HAP-1 (cell line): ENCODE measurements around the gene RASAL1.

Source experiments
- DNase-seq, 2 experiments: peaks; one replicate each; pipeline ENCODE4 v3.0.0-alpha.2; 2016 to 2020; ENCODE audit warnings: low spot score in 2 of 2
- H3K27me3 ChIP-seq: fragments of 250-450 bp; sonication (Bioruptor Pico); 2 replicates; pipeline ENCODE4 v1.5.1; 2020; ENCODE audit warnings: low read depth, mild to moderate bottlenecking, moderate library complexity
- H3K36me3 ChIP-seq: fragments of 250-450 bp; sonication (Bioruptor Pico); replicated peaks from 2 replicates; pipeline ENCODE4 v1.5.1; 2020; ENCODE audit warnings: mild to moderate bottlenecking
- H3K4me1 ChIP-seq: fragments of 250-450 bp; sonication (Bioruptor Pico); 2 replicates; pipeline ENCODE4 v1.5.1; 2020; ENCODE audit warnings: mild to moderate bottlenecking
- H3K4me3 ChIP-seq: fragments of 250-450 bp; sonication (Bioruptor Pico); 2 replicates; pipeline ENCODE4 v1.5.1; 2020; ENCODE audit warnings: mild to moderate bottlenecking, moderate library complexity
- H3K9me3 ChIP-seq: fragments of 250-450 bp; sonication (Bioruptor Pico); 2 replicates; pipeline ENCODE4 v1.5.1; 2020; ENCODE audit warnings: mild to moderate bottlenecking, moderate library complexity
- in situ Hi-C: fragments of 300-500 bp; cut with MboI; formaldehyde crosslinking; loops from 3 replicates; pipeline ENCODE4 v1.14.3; 2020; ENCODE audit warnings: low sequenced_read_pairs, inconsistent platforms, mixed read lengths

The RASAL1 gene

DNA sequence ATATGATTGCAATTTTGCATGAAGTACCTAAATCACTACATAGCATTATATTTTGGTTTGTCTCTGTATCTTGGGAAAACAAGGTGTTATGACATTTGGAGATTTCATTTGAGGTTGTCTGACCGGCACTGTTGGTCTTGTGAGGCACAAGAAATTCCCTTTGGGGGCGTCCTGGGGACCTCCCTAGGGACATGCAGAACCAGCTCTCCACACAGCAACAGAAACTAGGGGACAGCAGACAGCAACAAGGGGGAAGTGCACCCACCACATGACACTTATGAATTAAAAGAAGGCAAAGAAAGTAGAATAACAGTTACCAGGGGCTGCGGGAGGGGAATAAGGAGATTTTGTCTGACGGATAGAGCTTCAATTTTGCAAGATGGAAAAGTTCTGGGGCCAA is 35.4 kb upstream of the RASAL1 start:
- H3K4me1 ChIP-seq, result no peaks in the 10 kb centered on the region
- in situ Hi-C loops, result loop anchor here (5.0 kb wide), 1 partner anchor 124 kb away; no protein-coding TSS in a partner anchor
- DNase-seq, result no peak
- H3K4me3 ChIP-seq, result no peak overlapping the region
- no peaks in the 10 kb centered on the region for H3K27me3 ChIP-seq
- H3K36me3 ChIP-seq, result peaks cover 85% of the 10 kb centered on the region
- H3K9me3 ChIP-seq, result no peaks in the 10 kb centered on the region

DNA sequence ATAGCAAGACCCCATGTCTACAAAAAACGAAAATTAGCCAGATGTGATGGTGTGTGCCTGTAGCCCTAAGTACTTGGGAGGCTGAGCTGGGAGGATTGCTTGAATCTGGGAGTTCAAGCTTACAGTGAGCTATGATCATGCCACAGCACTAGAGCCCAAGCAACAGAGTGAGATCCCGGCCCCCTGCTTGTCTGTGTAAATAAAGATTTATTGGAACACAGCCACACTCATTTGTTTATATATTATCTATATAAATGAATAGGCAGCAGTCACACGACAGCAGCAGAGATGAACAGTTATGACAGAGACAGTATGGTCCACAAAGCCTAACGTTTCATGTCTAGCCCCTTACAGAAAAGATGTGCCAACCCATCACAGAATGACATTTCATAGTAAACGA is 34.9 kb upstream of the RASAL1 start:
- no peaks in the 10 kb centered on the region for H3K4me1 ChIP-seq
- no peak for DNase-seq
- no peaks in the 10 kb centered on the region for H3K27me3 ChIP-seq
- H3K9me3 ChIP-seq, result no peaks in the 10 kb centered on the region
- H3K36me3 ChIP-seq, result peaks cover 88% of the 10 kb centered on the region
- in situ Hi-C loops, result loop anchor here (5.0 kb wide), 1 partner anchor 123 kb away; no protein-coding TSS in a partner anchor
- no peak overlapping the region for H3K4me3 ChIP-seq

DNA sequence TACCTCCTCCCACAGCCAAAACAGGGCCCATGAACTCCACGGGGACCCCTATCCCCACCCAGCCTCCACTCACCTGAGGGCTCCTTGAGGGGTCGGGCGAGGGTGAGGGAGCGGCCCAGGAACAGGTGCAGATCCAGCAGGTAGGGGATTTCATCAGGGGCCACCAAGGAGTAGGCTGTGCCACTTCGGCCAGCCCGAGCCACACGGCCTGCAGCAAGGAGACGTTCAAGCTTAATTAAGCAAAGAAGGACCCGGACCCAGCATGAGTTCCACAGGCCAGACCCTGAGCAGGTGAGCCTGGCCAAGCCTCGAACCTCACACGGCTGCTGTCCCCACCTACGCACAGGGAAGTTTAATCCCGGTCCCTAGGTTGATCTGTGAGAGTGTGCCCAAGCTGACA is 34.1 kb upstream of the RASAL1 start:
- H3K27me3 ChIP-seq, result no peaks in the 10 kb centered on the region
- H3K9me3 ChIP-seq, result no peaks in the 10 kb centered on the region
- H3K4me3 ChIP-seq, result no peak overlapping the region
- peaks cover 96% of the 10 kb centered on the region for H3K36me3 ChIP-seq
- no peaks in the 10 kb centered on the region for H3K4me1 ChIP-seq
- in situ Hi-C loops, result loop anchor here (5.0 kb wide), 1 partner anchor 122 kb away; no protein-coding TSS in a partner anchor
- no peak for DNase-seq

DNA sequence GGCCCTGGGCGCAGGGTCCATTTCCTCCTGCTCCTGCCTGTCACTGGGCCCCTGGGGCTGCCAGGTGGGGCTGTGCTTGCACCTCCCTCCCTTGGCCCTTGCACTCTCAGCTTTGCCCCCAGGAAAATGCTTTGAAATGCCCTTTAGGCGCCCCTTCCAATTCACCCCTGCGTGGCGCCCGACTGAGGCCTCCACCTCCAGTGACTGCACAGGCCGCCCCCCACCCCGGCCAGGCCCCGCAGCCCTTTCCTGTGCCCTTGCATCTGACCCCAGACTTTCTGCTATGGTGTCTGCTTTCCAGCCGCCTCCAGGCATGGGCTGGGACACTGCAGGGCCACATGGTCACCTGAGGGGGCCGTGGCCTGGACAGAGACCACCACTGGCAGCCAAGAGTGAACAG is 32.3 kb upstream of the RASAL1 start:
- no peak overlapping the region for H3K4me3 ChIP-seq
- H3K36me3 ChIP-seq, result peaks cover 93% of the 10 kb centered on the region
- no peaks in the 10 kb centered on the region for H3K27me3 ChIP-seq
- in situ Hi-C loops, result no loop called here
- no peaks in the 10 kb centered on the region for H3K9me3 ChIP-seq
- DNase-seq, result no peak
- no peaks in the 10 kb centered on the region for H3K4me1 ChIP-seq

DNA sequence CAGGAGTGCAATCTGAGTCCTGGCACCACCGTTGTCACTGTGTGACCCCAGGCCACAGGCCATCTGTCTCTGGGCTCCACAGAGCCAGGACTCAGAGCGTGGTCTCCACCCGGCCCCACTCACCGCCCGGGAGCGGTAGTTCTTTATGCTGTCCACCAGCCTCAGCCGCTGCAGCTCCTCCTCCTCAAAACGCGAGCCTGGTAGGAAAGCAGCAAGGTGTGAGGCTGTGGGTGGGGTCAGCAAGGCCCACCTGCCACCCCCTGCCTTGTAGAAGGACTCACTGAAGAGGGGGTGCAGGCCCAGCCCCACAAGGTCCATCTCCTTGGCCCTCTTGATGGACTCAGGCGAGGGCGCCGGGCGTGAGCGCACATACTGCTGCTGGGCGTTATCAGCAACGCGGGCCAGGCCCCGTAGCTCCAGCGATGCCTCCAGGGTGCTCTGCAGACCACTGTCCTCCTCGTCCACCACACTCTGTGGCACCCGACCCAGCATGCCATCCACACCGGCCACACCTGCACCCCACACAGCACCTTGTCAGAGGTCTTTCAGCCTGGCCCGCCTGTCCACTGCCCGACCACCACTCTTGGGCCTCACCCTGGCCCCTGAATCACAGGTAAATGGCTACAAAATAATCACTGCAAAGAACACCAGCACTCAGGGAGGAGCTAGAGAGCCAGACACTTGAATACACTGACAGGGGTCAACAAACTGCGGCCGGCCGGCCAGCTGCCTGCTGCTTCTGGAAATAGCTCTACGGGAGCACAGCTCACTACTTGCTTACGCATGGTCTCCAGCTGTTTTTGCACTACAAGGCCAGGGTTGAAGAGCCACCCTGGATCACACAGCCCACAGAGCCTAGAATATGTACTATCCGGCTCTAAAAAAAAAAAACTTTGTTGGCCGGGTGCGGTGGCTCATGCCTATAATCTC is 30.2 kb upstream of the RASAL1 start:
- Histone ChIP-seq H3K27me3 (no peaks in the 10 kb centered on the region), H3K9me3 (no peaks in the 10 kb centered on the region), H3K36me3 (peaks cover 89% of the 10 kb centered on the region), H3K4me1 (peaks cover 3% of the 10 kb centered on the region; the same call in 1 of the 2 replicates), H3K4me3 (no peak overlapping the region)
- in situ Hi-C loops, result no loop called here
- no peak for DNase-seq

DNA sequence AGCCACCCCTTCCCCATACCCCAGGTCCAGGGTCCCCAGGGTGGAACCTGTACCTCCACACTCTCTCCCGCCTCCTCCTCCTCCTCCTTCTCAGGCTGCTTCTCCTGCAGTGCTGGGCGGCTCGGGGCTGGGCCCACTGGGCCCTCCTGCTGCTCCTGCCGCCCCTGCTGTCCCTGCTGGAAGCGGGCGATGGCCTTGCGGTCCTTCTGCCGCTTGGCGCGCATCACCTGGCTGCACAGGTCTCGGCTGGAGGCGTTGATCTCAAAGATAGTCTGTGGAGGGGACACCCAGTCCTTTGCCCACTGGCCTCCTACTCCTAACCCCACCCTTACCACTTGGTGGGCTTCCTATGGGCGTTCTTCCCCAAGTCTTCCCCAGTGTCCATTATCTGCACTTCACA is 28.5 kb upstream of the RASAL1 start:
- peaks cover 3% of the 10 kb centered on the region; the same call in 1 of the 2 replicates for H3K4me1 ChIP-seq
- H3K27me3 ChIP-seq, result no peaks in the 10 kb centered on the region
- H3K9me3 ChIP-seq, result no peaks in the 10 kb centered on the region
- no peak overlapping the region for H3K4me3 ChIP-seq
- in situ Hi-C loops, result no loop called here
- H3K36me3 ChIP-seq, result peaks cover 89% of the 10 kb centered on the region
- no peak for DNase-seq

DNA sequence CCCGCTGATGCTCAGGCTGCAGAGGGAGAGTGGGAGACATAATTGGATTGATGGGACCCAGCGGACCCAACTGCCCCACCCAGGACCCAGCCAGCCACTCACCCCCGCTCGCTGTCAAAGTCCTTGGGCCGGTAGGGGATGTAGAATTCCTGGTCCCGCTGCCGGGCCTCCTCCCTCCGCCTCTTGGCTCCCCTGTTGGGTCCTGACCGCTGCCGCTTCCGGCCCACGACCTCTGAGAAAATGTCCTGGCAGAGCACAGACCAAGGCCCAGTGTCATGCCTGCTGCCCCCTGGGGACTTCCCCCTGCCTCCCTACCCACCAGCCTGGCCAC is 27.4 kb upstream of the RASAL1 start:
- Histone ChIP-seq H3K4me3 (no peak overlapping the region), H3K4me1 (peaks cover 3% of the 10 kb centered on the region; the same call in 1 of the 2 replicates), H3K36me3 (peaks cover 89% of the 10 kb centered on the region), H3K27me3 (no peaks in the 10 kb centered on the region), H3K9me3 (no peaks in the 10 kb centered on the region)
- no peak for DNase-seq
- in situ Hi-C loops, result no loop called here

DNA sequence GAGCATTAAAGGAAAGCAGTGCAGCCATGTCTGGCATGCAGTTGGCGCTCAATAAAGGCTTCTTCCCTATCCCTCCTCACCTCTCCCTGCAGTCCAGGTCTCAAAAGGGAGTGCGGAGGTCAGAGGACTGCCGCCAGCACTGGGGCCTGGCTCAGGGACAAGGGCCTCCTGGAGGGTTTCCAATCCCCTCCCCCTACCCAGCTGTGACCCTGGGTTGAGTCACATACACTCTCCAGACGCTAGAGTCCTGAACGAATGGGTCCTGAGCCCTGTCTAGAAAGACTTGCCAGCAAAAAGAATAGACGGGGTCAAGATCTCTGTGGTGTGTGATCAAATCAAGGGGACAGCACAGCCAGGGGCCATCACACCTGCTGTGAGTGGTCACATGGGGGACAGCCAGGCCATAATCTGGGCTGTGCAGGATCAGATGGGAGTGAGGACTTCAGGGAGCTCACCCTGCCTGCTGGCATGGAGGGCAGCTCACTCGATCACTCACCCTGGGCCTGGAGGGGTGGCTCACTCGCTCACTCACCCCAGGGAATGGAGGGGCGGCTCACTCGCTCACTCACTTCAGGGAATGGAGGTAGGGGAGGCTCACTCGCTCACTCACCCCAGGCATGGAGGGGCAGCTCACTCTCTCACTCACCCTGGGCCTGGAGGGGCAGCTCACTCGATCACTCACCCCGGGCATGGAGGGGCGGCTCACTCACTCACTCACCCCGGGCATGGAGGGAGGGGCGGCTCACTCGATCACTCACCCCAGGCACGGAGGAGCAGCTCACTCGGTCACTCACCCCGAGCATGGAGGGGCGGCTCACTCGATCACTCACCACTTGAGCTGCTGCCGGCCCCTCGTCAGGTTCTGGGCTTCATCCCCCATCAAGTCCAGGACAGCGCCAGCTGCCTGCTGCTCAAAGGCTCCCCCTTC is 26.8 kb upstream of the RASAL1 start:
- in situ Hi-C loops, result no loop called here
- Histone ChIP-seq H3K36me3 (peaks cover 85% of the 10 kb centered on the region), H3K27me3 (no peaks in the 10 kb centered on the region), H3K4me1 (peaks cover 3% of the 10 kb centered on the region; the same call in 1 of the 2 replicates), H3K9me3 (no peaks in the 10 kb centered on the region), H3K4me3 (no peak overlapping the region)
- peak in 1 of 2 experiments; percentile 33 for DNase-seq

DNA sequence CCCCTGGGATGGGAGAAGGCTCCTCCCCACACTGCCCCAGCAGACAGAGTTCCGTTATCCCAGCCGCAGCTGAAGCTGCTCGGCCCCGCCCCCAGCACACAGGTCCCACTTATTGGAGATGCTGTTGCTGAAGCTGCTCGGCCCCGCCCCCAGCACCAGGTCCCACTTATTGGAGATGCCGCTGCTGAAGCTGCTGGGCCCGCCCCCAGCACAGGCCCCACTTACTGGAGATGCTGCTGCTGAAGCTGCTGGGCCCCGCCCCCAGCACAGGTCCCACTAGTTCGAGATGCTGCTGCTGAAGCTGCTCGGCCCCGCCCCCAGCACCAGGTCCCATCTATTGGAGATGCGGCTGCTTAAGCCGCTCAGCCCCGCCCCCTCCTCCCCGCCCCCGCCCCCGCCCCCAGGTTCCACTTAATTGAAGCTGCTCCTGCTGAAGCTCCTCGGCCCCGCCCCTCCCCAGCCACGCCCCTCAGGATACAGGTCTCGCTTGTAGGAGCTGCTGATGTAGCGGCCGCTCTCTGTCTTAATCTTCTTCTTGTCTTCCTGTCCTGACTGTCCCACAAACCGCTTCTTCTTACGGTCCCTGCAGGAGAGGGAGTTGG is 26.0 kb upstream of the RASAL1 start:
- in situ Hi-C loops, result no loop called here
- H3K36me3 ChIP-seq, result peaks cover 77% of the 10 kb centered on the region
- no peaks in the 10 kb centered on the region for H3K9me3 ChIP-seq
- no peak overlapping the region for H3K4me3 ChIP-seq
- DNase-seq, result peak; percentile 83 to 97
- peaks cover 3% of the 10 kb centered on the region; the same call in 1 of the 2 replicates for H3K4me1 ChIP-seq
- no peaks in the 10 kb centered on the region for H3K27me3 ChIP-seq

DNA sequence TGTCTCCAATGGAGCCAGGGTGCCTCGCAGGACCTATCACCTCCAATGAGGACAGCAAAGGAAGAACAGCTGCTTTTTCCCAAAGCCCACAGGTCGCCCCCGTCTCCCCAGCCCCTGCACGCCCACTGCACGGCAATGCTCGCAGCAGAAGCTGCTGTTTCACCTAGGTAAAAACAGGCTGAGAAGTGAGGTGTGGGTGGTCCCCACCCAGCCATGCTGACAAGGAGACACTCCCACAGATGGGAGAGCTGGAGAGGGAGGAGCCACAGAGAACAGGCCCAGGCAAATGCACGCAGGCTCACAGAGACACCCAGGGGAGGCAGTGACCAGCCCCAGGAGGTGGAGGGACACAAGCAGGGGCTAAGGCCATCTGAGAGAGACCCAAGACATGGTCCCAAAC is 24.4 kb upstream of the RASAL1 start:
- no peaks in the 10 kb centered on the region for H3K9me3 ChIP-seq
- no peaks in the 10 kb centered on the region for H3K27me3 ChIP-seq
- H3K4me3 ChIP-seq, result no peak overlapping the region
- H3K4me1 ChIP-seq, result peaks cover 3% of the 10 kb centered on the region; the same call in 1 of the 2 replicates
- in situ Hi-C loops, result no loop called here
- DNase-seq, result no peak
- H3K36me3 ChIP-seq, result peaks cover 66% of the 10 kb centered on the region

DNA sequence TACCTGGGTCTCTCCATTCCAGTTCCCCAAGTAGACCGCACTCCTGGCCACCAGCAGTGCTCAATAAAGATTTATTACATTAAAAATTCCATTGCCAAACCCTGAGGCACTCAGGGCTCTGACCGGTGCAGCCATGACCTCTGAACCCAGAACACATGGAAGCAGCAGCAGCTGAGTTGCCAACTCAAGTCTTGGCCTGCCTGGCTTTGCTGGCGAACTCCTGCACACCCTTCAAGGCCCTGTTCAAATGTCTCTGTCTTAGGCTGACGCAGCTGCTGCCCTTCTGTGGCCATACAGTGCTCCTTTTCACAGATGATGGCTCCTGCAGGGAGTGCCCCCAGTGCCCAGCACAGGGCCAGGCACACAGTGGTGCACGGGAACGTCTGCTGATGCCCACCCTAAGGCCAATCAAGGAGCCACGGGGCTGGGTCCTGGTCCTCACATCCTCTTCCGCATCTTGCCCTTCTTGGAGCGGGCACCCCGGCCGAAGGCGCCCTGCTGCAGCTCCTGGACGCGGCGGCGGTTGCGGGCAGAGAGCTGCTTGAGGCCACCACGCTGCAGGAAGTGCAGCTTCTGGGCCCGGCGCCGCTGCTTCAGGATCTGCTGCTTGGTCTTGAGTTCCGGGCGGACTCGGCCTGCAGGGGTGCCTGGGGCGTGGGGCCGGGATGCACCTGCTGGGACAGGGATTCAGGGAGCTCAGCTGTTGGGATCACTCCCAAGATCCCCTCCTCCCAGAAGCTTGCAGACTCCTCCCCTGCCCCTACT is 23.1 kb upstream of the RASAL1 start:
- no peak for DNase-seq
- peaks cover 55% of the 10 kb centered on the region for H3K36me3 ChIP-seq
- in situ Hi-C loops, result no loop called here
- H3K4me3 ChIP-seq, result no peak overlapping the region
- peaks cover 3% of the 10 kb centered on the region; the same call in 1 of the 2 replicates for H3K4me1 ChIP-seq
- H3K9me3 ChIP-seq, result no peaks in the 10 kb centered on the region
- no peaks in the 10 kb centered on the region for H3K27me3 ChIP-seq

DNA sequence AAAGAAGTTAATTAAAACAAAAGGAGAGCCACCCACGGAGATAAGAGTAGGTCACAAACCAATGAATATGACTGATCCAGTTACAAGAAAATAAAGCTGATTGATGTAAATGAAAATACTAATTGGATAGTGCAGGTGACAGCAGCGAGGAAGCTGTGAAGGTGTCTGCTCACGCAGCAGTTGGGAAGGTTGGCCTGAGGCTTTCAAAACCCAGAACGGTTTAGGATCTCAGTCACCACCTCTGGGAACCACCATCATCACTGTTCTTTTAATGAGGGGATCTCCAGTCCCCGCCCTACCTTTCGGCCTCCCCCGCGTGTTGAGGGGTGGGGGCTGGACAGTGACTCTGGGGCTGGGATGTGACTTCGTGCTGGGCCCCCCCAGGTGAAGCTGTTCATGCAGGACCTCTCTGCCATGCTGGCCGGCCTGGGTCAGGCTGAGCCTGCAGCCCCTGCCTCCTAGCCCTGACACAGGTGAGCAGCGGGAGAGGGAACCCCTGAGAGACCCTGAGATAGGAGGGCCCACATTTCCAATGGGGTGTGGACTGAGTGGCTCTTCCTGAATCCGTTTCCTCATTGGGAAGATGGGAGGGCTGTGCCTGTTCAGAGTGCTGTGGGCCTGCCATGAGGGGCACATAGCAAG is 21.8 kb upstream of the RASAL1 start:
- peaks cover 7% of the 10 kb centered on the region for H3K4me1 ChIP-seq
- in situ Hi-C loops, result no loop called here
- no peaks in the 10 kb centered on the region for H3K27me3 ChIP-seq
- H3K9me3 ChIP-seq, result no peaks in the 10 kb centered on the region
- no peak overlapping the region for H3K4me3 ChIP-seq
- DNase-seq, result no peak
- H3K36me3 ChIP-seq, result peaks cover 43% of the 10 kb centered on the region
